ENCODE measurements around the gene PDCL3.

Gene PDCL3

DNA sequence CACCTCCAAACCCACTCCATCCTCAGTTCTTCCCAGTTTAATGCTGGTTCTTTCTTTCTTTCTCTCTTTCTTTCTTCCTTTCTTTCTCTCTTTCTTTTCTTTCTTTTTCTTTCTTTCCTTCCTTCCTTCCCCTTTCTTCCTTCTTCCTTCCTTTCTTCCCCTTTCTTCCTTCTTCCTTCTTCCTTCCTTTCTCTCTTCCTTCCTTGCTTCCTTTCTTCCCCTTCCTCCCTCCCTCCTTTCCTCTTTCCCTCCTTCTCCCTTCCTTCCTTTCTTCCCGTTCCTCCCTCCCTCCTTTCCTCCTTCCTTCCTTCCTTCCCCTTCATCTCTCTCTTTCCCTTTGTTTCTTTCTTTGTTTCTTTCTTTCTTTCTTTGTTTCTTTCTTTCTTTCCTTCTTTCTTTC lies 50.9 kb downstream of the PDCL3 start:
- DNase-seq, result no peak

DNA sequence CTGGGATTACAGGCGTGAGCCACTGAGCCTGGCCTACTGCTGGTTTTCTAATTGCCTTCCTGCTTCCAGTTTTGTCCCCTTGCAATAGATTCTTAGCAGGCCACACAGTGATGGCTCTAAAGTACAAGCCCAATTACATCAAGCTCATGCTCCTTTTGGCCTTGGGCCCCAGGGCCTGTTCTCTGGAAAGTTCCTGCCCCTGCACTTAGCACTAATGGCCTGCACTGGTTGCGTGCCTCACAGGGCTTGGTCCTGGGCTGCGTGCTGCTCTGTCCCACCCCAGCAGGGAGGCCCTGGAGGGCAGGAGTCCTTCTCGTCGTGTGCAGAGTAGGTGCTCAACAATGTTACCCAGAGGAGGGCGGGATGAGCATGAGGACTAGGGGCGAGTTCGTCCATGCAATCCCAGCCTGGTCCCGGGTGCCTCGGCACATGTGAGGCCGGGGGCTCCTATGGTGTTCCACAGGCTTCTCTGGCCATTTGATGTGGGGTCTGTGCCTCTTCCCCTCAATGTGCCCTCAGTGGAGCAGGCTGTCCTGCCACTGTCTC lies 51.7 kb downstream of the PDCL3 start:
- no peak for DNase-seq

GRCh38 chr2:100615471-100615870 lies 52.7 kb downstream of the PDCL3 start:
- DNase-seq, result no peak

- DNase-seq, result no peak
Observed at GRCh38 chr2:100615886-100616285, 53.1 kb downstream of the PDCL3 start.

- no peak for DNase-seq
Observed at GRCh38 chr2:100616841-100617390, 54.1 kb downstream of the PDCL3 start.

DNA sequence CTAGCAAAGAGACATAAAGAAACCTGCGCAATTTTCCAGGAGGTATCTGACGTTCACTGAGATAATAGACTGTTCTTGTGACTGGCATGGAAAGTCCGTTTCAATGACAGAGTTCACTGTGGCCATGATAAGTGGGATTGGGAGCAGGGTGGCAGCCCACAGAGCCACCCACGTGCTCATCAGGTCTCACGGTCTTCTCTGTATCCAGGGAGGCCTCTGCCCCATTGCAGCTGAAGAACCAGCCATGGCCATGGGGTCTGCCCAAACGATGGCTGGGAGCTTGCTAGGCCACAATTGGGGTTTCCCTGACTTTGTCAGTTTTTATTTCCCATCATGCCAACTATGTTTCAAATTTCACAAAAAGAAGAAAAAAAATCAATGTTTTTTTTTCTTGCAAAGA lies 57.2 kb downstream of the PDCL3 start:
- peak in 1 of 2 experiments; percentile 7 for DNase-seq

DNA sequence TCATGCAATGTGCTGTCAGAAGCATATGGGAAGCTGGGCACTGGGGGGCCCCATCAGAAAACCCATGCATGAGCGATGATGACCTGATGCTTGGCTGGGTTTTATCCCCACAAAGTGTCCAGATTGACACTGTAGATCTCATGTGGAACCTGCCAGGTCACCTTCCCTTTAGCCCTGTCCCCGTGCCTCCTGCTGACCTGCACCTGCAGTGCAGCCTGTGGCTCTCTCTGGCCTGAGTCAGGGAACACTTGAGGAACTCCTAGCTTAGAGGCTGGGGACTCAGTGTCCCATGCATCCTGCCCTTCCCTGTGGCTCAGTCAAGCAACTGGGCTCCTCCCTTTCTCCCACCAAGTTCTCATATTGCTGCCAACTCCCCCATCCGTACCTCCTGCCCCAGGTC lies 57.7 kb downstream of the PDCL3 start:
- no peak for DNase-seq

GRCh38 chr2:100621371-100621951 lies 58.7 kb downstream of the PDCL3 start:
- no peak for DNase-seq

DNA sequence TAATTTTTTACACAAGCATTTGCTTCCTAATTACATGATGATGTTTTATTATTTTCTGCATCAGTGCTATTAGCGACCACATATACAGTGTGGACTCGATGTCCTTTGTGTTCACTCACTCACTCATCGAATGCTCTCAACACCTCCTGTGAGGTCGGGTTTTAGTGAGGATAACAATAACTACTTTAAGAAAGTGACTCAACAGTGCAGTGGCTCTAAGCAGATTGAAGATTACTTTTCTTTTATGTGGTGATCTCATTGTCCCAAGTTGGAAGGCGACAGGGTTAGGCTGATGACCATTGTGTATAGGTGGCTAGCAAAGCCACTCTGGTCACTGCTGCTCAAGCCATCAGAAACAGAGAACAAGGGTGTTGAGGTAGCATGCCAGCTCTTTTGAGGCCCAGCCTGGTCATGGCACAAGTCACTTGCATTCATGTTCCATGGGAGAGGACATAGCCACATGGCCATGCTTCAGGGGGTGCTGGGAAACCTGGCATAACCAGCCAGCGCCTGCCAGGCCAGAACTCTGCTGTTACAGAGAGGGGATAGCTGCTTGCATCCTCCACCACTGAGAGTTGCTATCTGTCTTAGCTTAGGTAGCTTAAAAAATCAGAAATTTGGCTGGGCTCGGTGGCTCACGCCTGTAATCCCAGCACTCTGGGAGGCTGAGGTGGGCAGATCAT lies 60.4 kb downstream of the PDCL3 start:
- no peak for DNase-seq

DNA sequence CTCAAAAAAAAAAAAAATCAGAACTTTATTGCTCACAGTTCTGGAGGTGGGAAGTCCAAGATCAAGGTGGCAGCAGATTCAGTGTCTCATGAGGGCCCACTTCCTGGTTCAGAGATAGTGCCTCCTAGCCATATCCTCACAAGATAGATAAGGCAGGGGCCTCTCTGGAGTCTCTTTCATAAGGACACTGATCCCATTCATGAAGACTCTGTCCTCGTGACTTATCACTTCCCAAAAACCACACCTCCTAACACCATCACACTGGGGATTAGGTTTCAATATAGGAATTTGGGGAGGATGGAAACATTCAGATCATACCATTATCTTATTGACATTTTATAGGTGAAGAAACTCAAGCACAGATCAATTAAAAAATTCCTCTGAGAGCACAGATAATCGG lies 61.1 kb downstream of the PDCL3 start:
- no peak for DNase-seq

- DNase-seq, result no peak
Observed at GRCh38 chr2:100624536-100624935, 61.7 kb downstream of the PDCL3 start.

DNA sequence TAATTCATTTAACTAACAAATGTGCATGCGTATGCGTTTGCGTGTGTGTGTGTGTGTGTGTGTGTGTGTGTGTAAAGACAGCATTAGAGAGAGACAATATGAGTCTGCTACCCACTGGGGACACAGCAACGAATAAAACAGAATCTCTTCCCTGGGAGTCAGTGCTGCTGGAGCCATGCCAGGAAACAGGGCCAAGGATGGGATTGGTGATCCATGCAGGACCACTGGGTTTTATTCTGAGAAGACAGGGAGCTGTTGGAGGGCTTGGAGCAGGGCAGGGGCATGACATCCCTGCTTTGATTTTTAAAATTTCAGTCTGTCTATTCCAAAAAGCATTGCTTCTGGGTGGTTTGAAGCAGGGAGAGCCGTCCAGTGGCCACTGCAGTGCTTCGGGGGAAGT lies 62.9 kb downstream of the PDCL3 start:
- DNase-seq, result no peak

All from activated T-cell treated with anti-CD3 and anti-CD28 coated beads, Interleukin-2, amount 50 U/mL, for 48 hours (primary cell).